GM18873 (cell line): Measurements from ENCODE around the gene HMCN1.

ENCODE experiments used
- ATAC-seq: cut with Tn5 transposase; IDR thresholded peaks from one replicate; pipeline ENCODE4 v1.9.1; 2021; ENCODE audit warnings: mild to moderate bottlenecking, moderate library complexity, moderate number of reproducible peaks; ENCODE audit not compliant: unreplicated experiment, low FRiP score

HMCN1 gene

GRCh38 chr1:185843297-185843869 lies 109.2 kb downstream of the HMCN1 start:
- ATAC-seq: no peak

DNA sequence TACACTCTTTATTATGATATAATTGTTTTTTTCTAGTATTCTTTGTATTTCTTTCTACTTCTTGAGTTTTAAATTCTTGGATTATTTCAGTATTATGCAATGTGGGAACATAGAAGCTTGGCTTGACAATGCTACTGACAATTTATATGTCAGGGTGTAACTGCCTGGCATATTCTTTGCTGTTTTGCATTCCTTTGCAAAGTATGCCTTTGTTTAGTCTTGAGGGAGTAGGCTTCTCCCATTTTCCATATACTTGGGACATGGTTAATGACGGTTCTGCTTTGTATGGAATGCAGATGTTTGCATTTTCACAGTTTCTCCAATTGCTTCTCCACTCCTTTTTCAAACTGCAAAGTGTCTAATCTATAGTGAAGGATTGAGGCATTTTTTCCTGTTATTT lies 109.8 kb downstream of the HMCN1 start:
- ATAC-seq: no peak

DNA sequence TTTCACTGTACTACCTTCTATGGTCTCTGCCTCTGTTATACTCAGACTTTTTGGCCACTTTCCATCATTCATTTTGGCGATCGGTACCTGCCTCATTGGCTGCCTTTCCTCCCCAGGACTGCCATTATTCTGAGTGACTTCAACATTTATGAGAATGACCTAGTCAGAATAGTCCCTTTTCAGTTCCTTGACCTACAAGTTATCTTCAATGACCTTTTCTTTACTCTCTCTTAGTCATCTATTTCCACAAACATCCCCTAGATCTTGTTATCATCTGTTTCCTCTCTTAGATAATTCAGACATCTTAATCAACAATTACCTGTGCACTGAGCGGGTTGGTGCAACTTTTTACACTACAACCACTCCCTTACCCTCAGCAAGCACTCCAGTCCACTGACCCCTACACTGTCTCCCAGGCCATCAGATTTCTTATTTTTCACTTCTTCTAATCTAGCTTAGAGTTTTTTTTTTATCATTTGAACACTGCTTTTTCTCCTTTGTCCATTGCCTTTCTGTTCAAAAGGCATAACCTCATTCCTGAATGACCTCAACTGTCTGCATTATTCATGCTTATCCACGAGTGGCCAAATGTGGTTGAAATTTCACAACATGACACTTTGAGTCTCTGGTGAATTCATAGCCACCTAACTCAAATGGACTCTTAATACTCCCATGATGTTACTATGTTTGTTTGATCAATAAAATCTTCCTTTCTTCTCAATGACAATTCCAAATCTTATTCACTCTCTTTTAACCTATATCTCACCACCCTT lies 112.7 kb downstream of the HMCN1 start:
- no peak for ATAC-seq

DNA sequence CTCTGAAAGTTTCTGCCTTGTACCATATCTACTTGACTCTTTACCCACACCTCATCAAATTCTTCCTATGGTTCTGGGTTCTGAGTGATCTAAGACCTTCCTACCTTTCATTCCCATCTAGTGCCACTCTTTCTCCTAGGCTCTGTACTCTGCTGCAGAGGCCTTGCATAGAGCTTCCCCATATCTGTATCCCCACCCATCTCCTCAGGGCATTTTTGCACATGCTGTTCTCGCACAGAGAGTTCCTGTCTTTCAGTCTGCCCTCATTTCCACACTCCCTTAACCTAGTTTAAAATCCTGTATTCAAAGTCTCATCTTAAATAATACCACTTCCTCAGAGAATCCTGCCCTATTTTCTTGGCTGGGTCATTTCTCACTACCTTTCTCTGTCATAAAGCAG lies 114.8 kb downstream of the HMCN1 start:
- no peak for ATAC-seq

DNA sequence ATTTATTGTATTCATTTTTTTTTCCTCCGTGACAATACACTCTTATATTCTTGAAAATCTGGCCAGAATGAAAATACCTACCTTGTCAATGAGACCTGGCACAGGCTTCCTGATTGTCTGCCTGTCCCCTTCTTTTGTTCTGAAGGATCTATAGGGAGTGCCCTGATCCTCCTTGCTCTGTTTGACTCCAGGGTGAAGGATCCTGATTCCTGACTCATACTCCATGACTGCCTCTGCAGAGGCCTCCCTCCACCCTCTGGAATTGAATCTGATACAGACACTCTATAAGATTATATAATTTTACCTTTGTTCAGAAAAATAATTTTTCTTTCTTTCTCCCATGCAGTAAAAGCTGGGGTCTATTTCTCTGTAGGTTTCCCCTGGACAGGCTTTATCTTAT lies 116.2 kb downstream of the HMCN1 start:
- no peak for ATAC-seq

GRCh38 chr1:185853739-185854138 lies 119.5 kb downstream of the HMCN1 start:
- ATAC-seq: no peak

- ATAC-seq: no peak
These were observed 122.3 kb downstream of the HMCN1 start for GRCh38 chr1:185856482-185856881.

GRCh38 chr1:185857442-185857841 lies 123.3 kb downstream of the HMCN1 start:
- ATAC-seq: no peak

- no peak for ATAC-seq
These were observed 126.1 kb downstream of the HMCN1 start for GRCh38 chr1:185860311-185860710.

DNA sequence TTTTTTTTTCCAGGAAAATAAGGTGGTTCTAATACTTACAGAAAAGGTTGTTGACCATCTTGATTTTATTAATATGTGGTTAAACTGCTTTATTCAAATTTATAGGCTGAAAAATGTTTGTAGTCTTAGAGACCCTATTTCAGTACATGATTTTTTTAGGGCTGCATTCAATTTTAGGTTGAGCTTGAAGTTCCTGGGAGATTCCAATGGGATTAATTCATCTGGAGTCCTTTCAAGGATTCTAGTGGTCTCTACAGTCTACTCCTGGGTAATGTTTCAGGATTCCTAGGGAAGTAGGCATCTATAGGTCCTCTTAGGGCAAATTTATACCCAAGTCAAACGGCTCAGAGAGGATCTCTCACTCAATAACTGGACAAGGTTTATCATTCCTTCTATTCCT lies 126.7 kb downstream of the HMCN1 start:
- ATAC-seq: no peak

GRCh38 chr1:185861630-185862029 lies 127.4 kb downstream of the HMCN1 start:
- no peak for ATAC-seq

- no peak for ATAC-seq
These were observed 128.0 kb downstream of the HMCN1 start for GRCh38 chr1:185862235-185862634.

GRCh38 chr1:185864331-185864730 lies 130.1 kb downstream of the HMCN1 start:
- ATAC-seq: no peak

GRCh38 chr1:185864889-185865517 lies 130.8 kb downstream of the HMCN1 start:
- ATAC-seq: no peak

DNA sequence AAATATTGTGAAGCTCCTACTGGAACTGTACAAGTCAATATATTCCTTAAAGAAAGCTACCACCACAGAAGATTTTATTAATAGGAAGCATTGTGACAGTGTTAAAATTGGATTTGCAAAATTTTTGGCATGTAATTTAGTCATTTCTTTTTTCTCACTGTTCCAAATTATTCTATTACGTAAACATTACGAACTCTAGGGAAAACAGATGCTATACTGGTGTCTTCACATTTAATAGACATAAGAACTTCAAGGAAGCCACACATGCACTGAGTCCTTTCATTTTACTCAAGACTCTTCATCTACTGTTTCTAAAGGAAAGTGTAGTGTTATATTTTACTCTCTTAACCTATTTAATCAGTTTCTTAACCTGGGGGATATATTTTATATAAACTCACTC lies 135.4 kb downstream of the HMCN1 start:
- ATAC-seq: no peak

- no peak for ATAC-seq
These were observed 137.5 kb downstream of the HMCN1 start for GRCh38 chr1:185871627-185872150.

DNA sequence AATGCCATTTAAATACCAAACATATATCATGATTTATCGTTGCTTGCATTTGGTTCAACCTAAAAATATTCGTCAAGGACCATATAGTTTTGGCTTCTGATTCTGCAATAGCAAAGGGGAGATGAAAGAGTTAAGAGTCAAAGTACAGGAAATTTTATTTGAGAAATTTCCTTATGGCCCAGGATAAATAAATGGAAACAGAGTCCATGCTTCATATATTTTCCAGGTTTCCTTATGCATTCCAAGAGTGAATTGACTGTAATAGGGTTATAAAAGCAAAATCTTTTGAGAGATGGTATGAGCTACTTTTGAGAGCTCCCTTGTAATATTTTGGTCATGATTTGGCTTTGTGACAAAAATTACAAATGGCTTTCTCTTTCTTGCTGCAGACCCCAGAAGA lies 140.1 kb downstream of the HMCN1 start:
- ATAC-seq: no peak

DNA sequence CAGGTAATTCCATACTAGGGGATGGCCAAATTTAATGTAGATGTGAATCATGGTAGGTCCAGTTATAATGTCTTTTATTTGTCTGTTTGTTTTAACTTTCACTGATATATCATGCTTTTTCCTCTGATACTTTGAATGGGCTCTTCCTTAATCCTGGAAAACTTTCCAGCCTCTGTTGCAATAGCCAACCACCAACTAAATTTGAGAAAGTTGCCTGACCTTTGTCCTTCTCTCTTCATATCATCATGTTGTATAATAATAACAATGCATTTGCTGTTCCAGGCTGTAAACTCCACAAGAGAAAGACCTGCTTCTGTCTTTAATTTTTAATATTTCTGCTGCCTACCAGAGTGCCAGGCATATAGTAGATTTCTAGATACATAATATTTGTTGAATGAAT lies 146.1 kb downstream of the HMCN1 start:
- no peak for ATAC-seq

DNA sequence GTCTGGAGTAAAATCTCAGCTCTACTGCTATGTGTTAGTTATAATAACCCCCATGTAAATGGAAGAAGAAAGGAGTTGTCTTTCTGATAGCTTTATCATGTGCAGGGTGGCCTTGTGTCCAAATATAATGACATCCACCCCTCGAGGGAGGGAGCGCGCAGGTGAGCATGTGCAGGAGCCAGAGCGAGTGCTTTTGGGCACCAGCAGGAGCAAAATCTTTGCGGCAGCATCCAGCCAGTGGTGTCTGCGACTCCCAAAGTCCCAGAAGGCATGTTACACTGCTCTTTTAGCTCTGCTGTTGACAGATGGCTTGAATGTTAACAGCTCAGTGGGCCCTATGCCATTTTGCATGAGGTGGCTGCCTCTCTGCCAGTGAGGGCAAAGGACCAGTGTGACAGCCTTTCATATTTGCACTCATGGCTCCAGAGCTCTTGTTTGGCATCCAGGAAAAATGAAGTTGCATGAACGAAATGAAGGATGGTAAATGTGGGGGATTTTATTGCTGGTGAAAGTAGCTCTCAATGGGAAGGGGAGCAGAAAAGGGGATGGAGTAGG lies 146.7 kb downstream of the HMCN1 start:
- no peak for ATAC-seq

DNA sequence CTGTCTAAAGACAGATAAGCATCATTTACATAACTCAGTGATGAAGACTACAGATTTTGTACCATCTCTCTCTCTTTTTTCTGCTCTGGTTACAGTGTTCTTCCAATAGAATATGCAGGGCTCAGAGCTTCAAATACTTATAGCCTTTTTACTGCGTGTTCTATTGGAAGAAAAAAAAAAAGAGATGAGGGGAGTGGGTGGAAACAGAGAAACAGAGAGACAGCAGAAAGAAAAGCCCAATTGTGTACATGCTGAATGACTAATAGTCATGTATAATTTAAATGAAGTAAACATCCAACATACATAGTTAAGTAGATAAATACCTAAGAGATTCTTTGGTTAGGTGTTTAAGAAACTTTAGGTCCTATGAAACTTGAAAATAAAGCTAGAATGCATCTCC lies 151.9 kb downstream of the HMCN1 start:
- no peak for ATAC-seq

- ATAC-seq: no peak
These were observed 152.5 kb downstream of the HMCN1 start for GRCh38 chr1:185886671-185887070.
